B cell (primary cell): ENCODE measurements around the gene SRP19.

Experiments
- EZH2 ChIP-seq: IDR thresholded peaks from 2 replicates; pipeline ENCODE4 v1.6.1; 2012; ENCODE audit warnings: borderline replicate concordance, low read depth, mild to moderate bottlenecking, moderate library complexity, low read length; ENCODE audit not compliant: insufficient read depth, poor library complexity, severe bottlenecking
- TF ChIP-seq, protein P1 (sequence below): fragments of 200-600 bp; IDR thresholded peaks from one replicate; pipeline ENCODE4 v1.8.0; 2022; ENCODE audit warnings: antibody characterized with exemption, mild to moderate bottlenecking

DNA sequence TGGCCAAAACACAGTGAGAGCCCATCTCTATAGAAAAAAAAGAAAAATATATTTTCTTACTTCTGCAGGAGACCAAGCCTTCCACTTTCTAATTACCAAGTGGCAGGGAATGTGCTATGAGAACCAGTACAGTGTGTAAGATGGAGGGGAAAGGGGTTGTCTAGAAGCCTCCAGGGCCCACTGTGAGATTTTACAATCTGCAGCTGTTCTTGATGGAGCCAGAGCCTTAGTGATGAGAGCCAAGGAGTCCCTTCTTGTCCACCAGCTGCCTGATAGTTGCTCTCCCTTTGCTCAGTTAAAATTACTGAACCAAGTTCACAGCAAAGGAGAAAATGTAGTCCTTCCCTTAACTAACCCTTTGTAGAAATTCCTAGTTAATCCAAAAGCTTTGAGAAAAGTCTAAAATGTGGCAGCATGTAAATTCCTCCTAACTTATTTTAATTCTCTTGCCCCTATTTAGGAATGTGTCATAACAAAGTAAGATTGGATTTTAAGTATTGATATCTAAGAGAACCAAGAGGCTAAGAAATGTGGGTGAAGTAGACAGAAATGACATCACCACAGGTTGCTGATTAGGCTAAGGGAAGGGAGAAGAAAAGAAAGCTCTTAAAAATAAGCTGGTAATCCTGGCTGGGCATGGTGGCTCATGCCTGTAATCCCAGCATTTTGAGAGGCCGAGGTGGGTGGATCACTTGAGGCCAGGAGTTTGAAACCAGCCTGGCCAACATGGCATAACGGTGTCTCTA, 19.3 kb downstream of the SRP19 start:
- TF ChIP-seq, protein P1, sequence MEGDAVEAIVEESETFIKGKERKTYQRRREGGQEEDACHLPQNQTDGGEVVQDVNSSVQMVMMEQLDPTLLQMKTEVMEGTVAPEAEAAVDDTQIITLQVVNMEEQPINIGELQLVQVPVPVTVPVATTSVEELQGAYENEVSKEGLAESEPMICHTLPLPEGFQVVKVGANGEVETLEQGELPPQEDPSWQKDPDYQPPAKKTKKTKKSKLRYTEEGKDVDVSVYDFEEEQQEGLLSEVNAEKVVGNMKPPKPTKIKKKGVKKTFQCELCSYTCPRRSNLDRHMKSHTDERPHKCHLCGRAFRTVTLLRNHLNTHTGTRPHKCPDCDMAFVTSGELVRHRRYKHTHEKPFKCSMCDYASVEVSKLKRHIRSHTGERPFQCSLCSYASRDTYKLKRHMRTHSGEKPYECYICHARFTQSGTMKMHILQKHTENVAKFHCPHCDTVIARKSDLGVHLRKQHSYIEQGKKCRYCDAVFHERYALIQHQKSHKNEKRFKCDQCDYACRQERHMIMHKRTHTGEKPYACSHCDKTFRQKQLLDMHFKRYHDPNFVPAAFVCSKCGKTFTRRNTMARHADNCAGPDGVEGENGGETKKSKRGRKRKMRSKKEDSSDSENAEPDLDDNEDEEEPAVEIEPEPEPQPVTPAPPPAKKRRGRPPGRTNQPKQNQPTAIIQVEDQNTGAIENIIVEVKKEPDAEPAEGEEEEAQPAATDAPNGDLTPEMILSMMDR: no peak
- TF ChIP-seq EZH2: no peak
